Kidney epithelial cell (primary cell): ENCODE results near the gene CNOT1. TPM values are rescaled to one million over a fixed set of nuclear protein-coding genes. Genes with fewer than 3 reads are reported as not detected.

Experiments
- DNase-seq: peaks from one replicate; pipeline ENCODE4 v3.0.0-alpha.2; 2010; ENCODE audit warnings: low read depth
- H3K27me3 ChIP-seq: 2 replicates; pipeline ENCODE4 v1.6.0; 2011; ENCODE audit warnings: low read length; ENCODE audit not compliant: control insufficient read depth, insufficient read depth
- H3K36me3 ChIP-seq: 2 replicates; pipeline ENCODE4 v1.5.1; 2011; ENCODE audit warnings: low read length; ENCODE audit not compliant: control insufficient read depth, insufficient read depth
- H3K4me3 ChIP-seq: 2 replicates; pipeline ENCODE4 v1.5.1; 2011; ENCODE audit warnings: low read depth, mild to moderate bottlenecking, control low read depth, low read length
- total RNA-seq: library from RNA; depleted of rRNA; stranded (reverse); fragments of >200 nt; gene quantifications from 2 replicates; pipeline ENCODE4 v1.2.3, GENCODE V29; 2015
- TF ChIP-seq, protein P1 (sequence below): IDR thresholded peaks from 2 replicates; pipeline ENCODE4 v1.5.1; 2011; ENCODE audit warnings: mild to moderate bottlenecking, moderate library complexity, low read length, control low read depth, inconsistent platforms; ENCODE audit not compliant: insufficient read depth, poor library complexity, severe bottlenecking

The CNOT1 gene
- total RNA-seq, 1 donor from 2014 or later, result 132 TPM

DNA sequence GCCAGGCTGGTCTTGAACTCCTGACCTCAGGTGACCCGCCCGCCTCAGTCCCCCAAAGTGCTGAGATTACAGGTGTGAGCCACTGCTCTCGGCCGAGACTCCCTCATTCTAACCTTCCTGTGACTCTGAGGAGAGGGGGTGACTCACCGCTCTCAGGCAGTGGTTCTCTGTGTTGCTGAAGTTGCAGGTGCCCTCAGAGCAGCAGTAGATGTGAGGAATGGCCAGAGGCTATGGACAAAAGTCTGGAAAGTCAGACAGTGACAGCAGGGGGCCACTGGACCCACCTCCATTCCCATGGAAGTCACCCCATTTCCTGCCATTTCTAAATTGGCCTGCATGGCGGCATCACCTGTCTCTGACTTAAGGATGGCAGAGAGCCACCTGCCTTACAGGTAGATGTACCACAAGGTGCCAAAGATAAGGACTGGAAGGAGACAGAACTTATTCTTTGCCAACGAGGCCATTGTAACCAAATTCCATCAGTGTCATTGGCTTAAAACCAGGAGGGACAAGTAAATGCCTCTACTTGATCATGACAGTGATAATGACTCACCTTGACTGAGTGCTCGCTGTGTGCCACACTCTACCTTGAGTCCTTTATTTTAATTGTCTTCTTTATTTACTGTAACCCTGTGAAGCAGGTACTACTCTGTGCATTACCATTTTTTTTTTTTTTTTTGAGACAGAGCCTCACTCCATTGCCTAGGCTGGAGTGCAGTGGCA lies 15.3 kb upstream of the CNOT1 start:
- H3K36me3 ChIP-seq, result no peaks in the 10 kb centered on the region
- no peak for DNase-seq
- TF ChIP-seq, protein P1, sequence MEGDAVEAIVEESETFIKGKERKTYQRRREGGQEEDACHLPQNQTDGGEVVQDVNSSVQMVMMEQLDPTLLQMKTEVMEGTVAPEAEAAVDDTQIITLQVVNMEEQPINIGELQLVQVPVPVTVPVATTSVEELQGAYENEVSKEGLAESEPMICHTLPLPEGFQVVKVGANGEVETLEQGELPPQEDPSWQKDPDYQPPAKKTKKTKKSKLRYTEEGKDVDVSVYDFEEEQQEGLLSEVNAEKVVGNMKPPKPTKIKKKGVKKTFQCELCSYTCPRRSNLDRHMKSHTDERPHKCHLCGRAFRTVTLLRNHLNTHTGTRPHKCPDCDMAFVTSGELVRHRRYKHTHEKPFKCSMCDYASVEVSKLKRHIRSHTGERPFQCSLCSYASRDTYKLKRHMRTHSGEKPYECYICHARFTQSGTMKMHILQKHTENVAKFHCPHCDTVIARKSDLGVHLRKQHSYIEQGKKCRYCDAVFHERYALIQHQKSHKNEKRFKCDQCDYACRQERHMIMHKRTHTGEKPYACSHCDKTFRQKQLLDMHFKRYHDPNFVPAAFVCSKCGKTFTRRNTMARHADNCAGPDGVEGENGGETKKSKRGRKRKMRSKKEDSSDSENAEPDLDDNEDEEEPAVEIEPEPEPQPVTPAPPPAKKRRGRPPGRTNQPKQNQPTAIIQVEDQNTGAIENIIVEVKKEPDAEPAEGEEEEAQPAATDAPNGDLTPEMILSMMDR, result no peak
- H3K4me3 ChIP-seq, result no peak overlapping the region
- no peaks in the 10 kb centered on the region for H3K27me3 ChIP-seq

DNA sequence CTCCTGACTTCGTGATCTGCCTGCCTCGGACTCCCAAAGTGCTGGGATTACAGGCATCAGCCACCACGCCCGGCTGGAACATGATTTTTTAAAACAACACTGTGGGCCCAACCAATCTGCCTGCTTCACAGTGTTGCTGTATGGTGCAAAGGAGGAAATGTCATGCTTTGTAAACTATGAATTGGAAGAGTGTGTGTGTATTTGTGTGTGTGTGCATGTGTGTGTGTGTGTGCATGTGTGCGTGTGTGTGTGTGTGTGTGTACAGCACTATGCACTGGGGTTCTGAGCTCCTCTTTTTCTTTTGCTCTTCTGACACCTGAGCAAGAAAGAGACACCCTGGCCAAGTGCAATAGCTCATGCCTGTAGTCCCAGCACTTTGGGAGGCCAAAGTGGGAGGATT lies 14.5 kb upstream of the CNOT1 start:
- no peak for DNase-seq
- no peak overlapping the region for H3K4me3 ChIP-seq
- no peaks in the 10 kb centered on the region for H3K36me3 ChIP-seq
- TF ChIP-seq, protein P1, result no peak
- H3K27me3 ChIP-seq, result no peaks in the 10 kb centered on the region

DNA sequence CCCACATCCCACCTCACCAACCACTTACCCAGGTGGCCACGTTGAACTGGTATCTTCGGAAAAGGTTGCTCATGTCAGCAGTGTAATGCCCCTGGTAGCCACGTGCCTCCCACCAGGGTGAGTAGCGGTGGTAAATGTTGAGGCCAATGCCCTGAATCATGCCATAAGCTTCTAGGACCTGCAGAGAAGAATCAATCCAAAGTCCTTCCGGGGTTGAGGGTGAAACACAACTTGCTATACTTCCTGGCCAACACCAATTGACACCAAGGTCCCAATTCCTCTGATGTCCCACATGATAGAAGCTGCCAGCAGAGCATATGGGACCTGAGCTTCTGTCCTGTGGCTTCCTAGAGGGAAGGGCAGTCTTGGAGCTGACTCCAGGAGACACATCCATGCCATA lies 11.3 kb upstream of the CNOT1 start:
- Histone ChIP-seq H3K36me3 (no peaks in the 10 kb centered on the region), H3K4me3 (no peak overlapping the region), H3K27me3 (no peaks in the 10 kb centered on the region)
- no peak for DNase-seq
- TF ChIP-seq, protein P1, result no peak

DNA sequence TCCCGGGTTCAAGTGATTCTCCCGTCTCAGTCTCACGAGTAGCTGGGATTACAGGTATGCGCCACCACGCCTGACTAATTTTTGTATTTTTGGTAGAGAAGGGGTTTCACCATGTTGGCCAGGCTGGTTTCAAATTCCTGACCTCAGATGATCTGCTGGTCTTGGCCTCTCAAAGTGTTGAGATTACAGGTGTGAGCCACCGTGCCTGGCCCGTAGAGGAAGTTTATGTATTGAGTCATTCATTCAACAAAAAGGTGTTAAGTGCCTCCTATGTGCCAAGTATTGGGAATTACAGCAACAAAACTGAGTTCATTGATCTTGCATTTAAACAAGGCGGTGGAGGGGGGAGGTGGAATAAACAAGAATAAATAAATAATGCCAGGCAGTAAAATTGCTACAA lies 10.2 kb upstream of the CNOT1 start:
- no peaks in the 10 kb centered on the region for H3K27me3 ChIP-seq
- no peak for DNase-seq
- TF ChIP-seq, protein P1, result no peak
- H3K4me3 ChIP-seq, result no peak overlapping the region
- H3K36me3 ChIP-seq, result no peaks in the 10 kb centered on the region

DNA sequence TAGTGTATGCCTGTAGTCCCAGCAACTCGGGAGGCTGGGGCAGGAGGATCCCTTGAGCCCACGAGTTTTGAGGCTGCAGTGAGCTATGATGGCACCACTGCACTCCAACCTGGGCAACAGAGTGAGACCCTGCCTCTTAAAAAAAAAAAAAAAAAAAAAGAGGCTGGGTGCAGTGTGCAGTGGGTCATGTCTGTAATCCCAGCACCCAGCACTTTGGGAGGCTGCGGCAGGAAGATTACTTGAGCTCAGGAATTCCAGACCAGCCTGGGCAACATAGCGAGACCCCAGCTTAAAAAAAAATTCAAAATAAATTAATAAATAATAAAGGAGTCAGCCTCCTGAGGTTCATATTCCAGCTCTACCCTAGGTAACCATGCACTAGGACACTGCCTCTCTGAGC lies 9.6 kb upstream of the CNOT1 start:
- no peaks in the 10 kb centered on the region for H3K36me3 ChIP-seq
- no peak for DNase-seq
- no peaks in the 10 kb centered on the region for H3K27me3 ChIP-seq
- TF ChIP-seq, protein P1, result no peak
- H3K4me3 ChIP-seq, result no peak overlapping the region
